Mesenchymal stem cell (in vitro differentiated cells and primary cell): ENCODE data around the gene TTC8.

ENCODE experiments used
- DNase-seq: peaks from one replicate; pipeline ENCODE4 v3.0.0-alpha.2; 2013
- H2AFZ ChIP-seq: one replicate; pipeline ENCODE4 v1.6.1; 2013; ENCODE audit warnings: low read depth, mild to moderate bottlenecking, control low read depth, inconsistent platforms, low read length, moderate library complexity
- H2AK5ac ChIP-seq: 2 replicates; pipeline ENCODE4 v1.6.1; 2013; ENCODE audit warnings: low read length, moderate library complexity, mild to moderate bottlenecking, inconsistent platforms; ENCODE audit not compliant: severe bottlenecking
- H2BK120ac ChIP-seq: one replicate; pipeline ENCODE4 v1.6.1; 2013; ENCODE audit warnings: low read depth, mild to moderate bottlenecking, inconsistent platforms, low read length, moderate library complexity
- H2BK12ac ChIP-seq, 2 experiments: one replicate each; pipeline ENCODE4 v1.6.1; 2013; ENCODE audit warnings: inconsistent platforms in 2 of 2, low read length in 2 of 2, mild to moderate bottlenecking in 2 of 2, moderate library complexity in 2 of 2, control low read depth in 1 of 2
- H2BK15ac ChIP-seq: one replicate; pipeline ENCODE4 v1.6.1; 2013; ENCODE audit warnings: mild to moderate bottlenecking, low read depth, inconsistent platforms; ENCODE audit not compliant: poor library complexity, severe bottlenecking
- H2BK5ac ChIP-seq: 2 replicates; pipeline ENCODE4 v1.6.1; 2013; ENCODE audit warnings: low read depth, mild to moderate bottlenecking, low read length, control low read depth, inconsistent platforms; ENCODE audit not compliant: poor library complexity, severe bottlenecking
- H3K14ac ChIP-seq, 2 experiments: one replicate each; pipeline ENCODE4 v1.6.1; 2013; ENCODE audit warnings: inconsistent platforms in 2 of 2, low read length in 2 of 2, control low read depth in 1 of 2, mild to moderate bottlenecking in 1 of 2, moderate library complexity in 1 of 2
- H3K18ac ChIP-seq, 2 experiments: one replicate each; pipeline ENCODE4 v1.6.1; 2013; ENCODE audit warnings: inconsistent platforms in 2 of 2, low read length in 2 of 2, control low read depth in 1 of 2, low read depth in 1 of 2, mild to moderate bottlenecking in 1 of 2
- H3K23ac ChIP-seq, 2 experiments: one replicate each; pipeline ENCODE4 v1.6.1; 2013; ENCODE audit warnings: inconsistent platforms in 2 of 2, low read length in 2 of 2, mild to moderate bottlenecking in 2 of 2, moderate library complexity in 2 of 2, control low read depth in 1 of 2
- H3K27ac ChIP-seq: 2 replicates; pipeline ENCODE4 v1.5.1; 2013; ENCODE audit warnings: mild to moderate bottlenecking, moderate library complexity, low read length, control low read depth, inconsistent platforms; ENCODE audit not compliant: poor library complexity, severe bottlenecking
- H3K27me3 ChIP-seq, 2 experiments: 2 replicates each; pipeline versions ENCODE4 v1.6.1 to v1.7.0; 2013; ENCODE audit warnings: low read length in 2 of 2, mild to moderate bottlenecking in 2 of 2, moderate library complexity in 2 of 2, control low read depth in 1 of 2, inconsistent platforms in 1 of 2; ENCODE audit not compliant: control insufficient read depth in 1 of 2, insufficient read depth in 1 of 2
- H3K36me3 ChIP-seq, 2 experiments: 2 replicates each; pipeline versions ENCODE4 v1.6.1 to v1.7.0; 2013; ENCODE audit warnings: low read length in 2 of 2, control low read depth in 1 of 2, inconsistent platforms in 1 of 2, low read depth in 1 of 2, mild to moderate bottlenecking in 1 of 2; ENCODE audit not compliant: insufficient read depth in 2 of 2, control insufficient read depth in 1 of 2
- H3K4ac ChIP-seq, 2 experiments: one replicate each; pipeline ENCODE4 v1.6.1; 2013; ENCODE audit warnings: inconsistent platforms in 2 of 2, low read length in 2 of 2, mild to moderate bottlenecking in 2 of 2, moderate library complexity in 2 of 2, control low read depth in 1 of 2, low read depth in 1 of 2
- H3K4me1 ChIP-seq: 2 replicates; pipeline ENCODE4 v1.6.1; 2013; ENCODE audit warnings: low read depth, low read length, control low read depth; ENCODE audit not compliant: control insufficient read depth, insufficient read depth
- H3K4me2 ChIP-seq: 2 replicates; pipeline ENCODE4 v1.6.1; 2013; ENCODE audit warnings: low read length, mild to moderate bottlenecking, inconsistent platforms; ENCODE audit not compliant: poor library complexity, severe bottlenecking
- H3K4me3 ChIP-seq, 2 experiments: 2 replicates each; pipeline versions ENCODE4 v1.5.1 to v1.7.0; 2013; ENCODE audit warnings: low read length in 2 of 2, mild to moderate bottlenecking in 2 of 2, control low read depth in 1 of 2, low read depth in 1 of 2; ENCODE audit not compliant: insufficient read depth in 1 of 2
- H3K79me1 ChIP-seq: replicated peaks from 2 replicates; pipeline ENCODE4 v1.6.1; 2013; ENCODE audit warnings: mild to moderate bottlenecking, control low read depth, low read length, inconsistent platforms; ENCODE audit not compliant: poor library complexity, severe bottlenecking
- H3K9ac ChIP-seq: 2 replicates; pipeline ENCODE4 v1.7.0; 2013; ENCODE audit warnings: mild to moderate bottlenecking, low read length, moderate library complexity
- H3K9me3 ChIP-seq: 2 replicates; pipeline ENCODE4 v1.7.0; 2013; ENCODE audit warnings: mild to moderate bottlenecking, low read length; ENCODE audit not compliant: control insufficient read depth
- H4K8ac ChIP-seq: one replicate; pipeline ENCODE4 v1.6.1; 2013; ENCODE audit warnings: inconsistent platforms, mild to moderate bottlenecking, low read length, moderate library complexity
- H4K91ac ChIP-seq: one replicate; pipeline ENCODE4 v1.6.1; 2013; ENCODE audit warnings: mild to moderate bottlenecking, low read length, inconsistent platforms
- WGBS: methylation state at CpG from one replicate; pipeline ENCODE4 v1.1.7; 2013; ENCODE audit warnings: mixed read lengths; 5-methylcytosine and 5-hydroxymethylcytosine counted together

The TTC8 gene

DNA sequence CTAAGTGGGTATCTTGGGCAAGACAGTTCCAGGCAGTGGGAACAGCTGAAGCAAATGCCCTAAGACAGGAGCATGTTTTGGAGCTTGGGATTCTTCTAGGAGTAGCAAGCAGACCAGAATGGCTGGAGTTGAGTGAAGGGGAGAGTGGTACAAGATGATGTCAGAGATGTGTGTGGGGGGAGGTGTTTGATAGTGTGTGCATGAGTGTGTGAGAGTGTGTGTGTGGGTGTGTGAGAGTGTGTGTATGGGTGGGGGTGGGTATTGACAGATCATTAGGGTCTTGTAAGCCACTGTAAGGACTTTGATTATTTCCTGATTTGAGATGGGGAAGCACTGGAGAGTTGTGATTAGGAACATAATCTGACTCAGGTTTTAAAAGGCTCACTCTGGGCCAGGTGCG, 78.4 kb downstream of the TTC8 start:
- Histone ChIP-seq H2AK5ac (no peak overlapping the region), H3K9me3 (peaks cover 6% of the 10 kb centered on the region), H2AFZ (no peak overlapping the region), H3K4ac (no peak overlapping the region), H3K36me3 (no peaks in the 10 kb centered on the region), H3K27ac (no peak overlapping the region), H3K14ac (no peak overlapping the region), H3K18ac (no peak overlapping the region), H2BK5ac (no peak overlapping the region), H2BK15ac (no peak overlapping the region), H4K91ac (no peak overlapping the region), H3K9ac (no peak overlapping the region), H4K8ac (no peak overlapping the region), H2BK12ac (no peak overlapping the region), H3K79me1 (no peaks in the 10 kb centered on the region), H3K4me2 (no peak overlapping the region), H3K4me3 (no peak overlapping the region), H3K27me3 (peaks cover 0 to 9% of the 10 kb centered on the region in 2 experiments), H2BK120ac (no peak overlapping the region), H3K4me1 (no peaks in the 10 kb centered on the region), H3K23ac (no peak overlapping the region)
- 100% methylated on average over 1 of the region's 1 CpG for WGBS
- no peak for DNase-seq

DNA sequence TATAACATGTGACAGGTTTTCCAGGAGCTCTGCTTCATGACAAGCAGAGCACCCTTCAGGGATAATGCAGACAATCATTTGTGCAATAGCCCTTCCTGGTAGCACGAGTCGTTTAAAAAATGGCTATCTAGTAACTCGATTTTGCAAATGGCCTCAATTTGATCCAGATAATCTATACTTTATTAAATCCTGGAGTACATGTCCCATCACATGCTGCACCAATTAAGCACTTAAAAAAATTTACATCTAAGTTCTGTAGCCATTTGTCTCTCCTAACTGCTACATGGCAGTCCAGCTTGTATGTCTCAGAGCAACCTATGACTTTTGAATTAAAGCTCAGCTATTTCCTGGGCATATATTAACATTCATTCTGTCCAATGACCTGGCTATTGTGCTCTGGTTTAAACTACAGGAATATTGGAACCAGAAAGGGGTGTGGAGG, 79.8 kb downstream of the TTC8 start:
- DNase-seq = no peak
- H3K18ac ChIP-seq = no peak overlapping the region

DNA sequence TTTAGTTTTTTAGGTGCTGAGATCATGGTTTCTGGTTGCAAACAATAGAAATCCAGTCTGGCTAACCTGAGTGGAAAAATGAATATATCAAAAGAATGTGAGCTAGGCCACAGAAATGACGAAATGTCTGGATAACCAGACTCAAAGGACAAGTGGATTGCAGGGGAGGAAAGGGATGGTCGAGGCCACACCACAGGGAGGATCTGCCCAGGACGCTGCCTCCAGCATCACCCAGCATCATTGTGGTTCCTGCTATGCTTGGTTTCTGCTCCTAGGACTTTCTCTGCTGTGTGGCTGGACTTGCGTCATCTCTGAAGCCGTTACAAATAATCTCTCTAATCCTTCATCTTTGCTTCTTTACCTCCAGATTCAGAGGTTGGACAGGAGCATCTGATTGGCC, 80.4 kb downstream of the TTC8 start:
- no peak overlapping the region for H3K14ac ChIP-seq
- no peak overlapping the region for H3K23ac ChIP-seq
- H3K36me3 ChIP-seq = no peaks in the 10 kb centered on the region
- H2BK5ac ChIP-seq = no peak overlapping the region
- no peak overlapping the region for H2AFZ ChIP-seq
- H4K91ac ChIP-seq = no peak overlapping the region
- H3K4ac ChIP-seq = no peak overlapping the region
- no peak overlapping the region for H2AK5ac ChIP-seq
- no peak overlapping the region for H3K18ac ChIP-seq
- H3K4me3 ChIP-seq = no peak overlapping the region
- 78% methylated on average over 5 of the region's 5 CpGs for WGBS
- no peak for DNase-seq
- no peak overlapping the region for H2BK120ac ChIP-seq
- no peak overlapping the region for H3K27ac ChIP-seq
- H3K4me2 ChIP-seq = no peak overlapping the region
- H3K9ac ChIP-seq = no peak overlapping the region
- peaks cover 12% of the 10 kb centered on the region for H3K9me3 ChIP-seq
- no peaks in the 10 kb centered on the region for H3K4me1 ChIP-seq
- no peak overlapping the region for H2BK12ac ChIP-seq
- no peak overlapping the region for H4K8ac ChIP-seq
- no peak overlapping the region for H2BK15ac ChIP-seq
- H3K27me3 ChIP-seq = peaks cover 0 to 9% of the 10 kb centered on the region in 2 experiments
- no peaks in the 10 kb centered on the region for H3K79me1 ChIP-seq

More for the DNA sequence above, 79.8 kb downstream of the TTC8 start:
- H2BK15ac ChIP-seq = no peak overlapping the region
- H3K23ac ChIP-seq = no peak overlapping the region
- H3K79me1 ChIP-seq = no peaks in the 10 kb centered on the region
- no peaks in the 10 kb centered on the region for H3K36me3 ChIP-seq
- WGBS = 82% methylated on average over 3 of the region's 3 CpGs
- no peak overlapping the region for H2AK5ac ChIP-seq
- H4K8ac ChIP-seq = no peak overlapping the region
- H3K27ac ChIP-seq = no peak overlapping the region
- peaks cover 0 to 9% of the 10 kb centered on the region in 2 experiments for H3K27me3 ChIP-seq
- no peak overlapping the region for H2BK12ac ChIP-seq
- H3K14ac ChIP-seq = no peak overlapping the region
- no peak overlapping the region for H4K91ac ChIP-seq
- H3K9me3 ChIP-seq = peaks cover 12% of the 10 kb centered on the region
- H3K4me1 ChIP-seq = no peaks in the 10 kb centered on the region
- no peak overlapping the region for H2BK5ac ChIP-seq
- no peak overlapping the region for H3K4ac ChIP-seq
- H3K9ac ChIP-seq = no peak overlapping the region
- no peak overlapping the region for H2BK120ac ChIP-seq
- H3K4me3 ChIP-seq = no peak overlapping the region
- no peak overlapping the region for H3K4me2 ChIP-seq
- H2AFZ ChIP-seq = no peak overlapping the region

DNA sequence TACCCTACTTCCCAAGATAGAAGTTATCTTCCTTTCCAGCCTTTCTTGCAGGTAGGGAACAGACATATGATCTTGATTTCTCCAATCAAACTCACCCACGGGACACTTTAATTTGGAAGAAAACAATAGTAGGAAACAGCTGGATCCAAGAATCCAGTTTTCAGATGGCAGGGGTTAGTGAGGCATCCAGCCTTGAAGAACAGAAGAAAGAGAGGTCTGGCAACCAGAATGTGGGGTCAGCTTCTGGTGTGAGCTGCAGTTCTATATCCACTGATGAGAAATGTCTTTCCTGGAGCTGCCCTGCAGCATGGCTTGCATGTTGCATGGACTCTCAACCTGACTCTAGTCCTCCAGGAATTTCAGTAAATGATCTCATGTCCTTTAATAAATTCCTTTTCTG, 83.8 kb downstream of the TTC8 start:
- Histone ChIP-seq H3K27me3 (no peaks in the 10 kb centered on the region), H3K4ac (no peak overlapping the region), H3K36me3 (no peaks in the 10 kb centered on the region), H3K27ac (no peak overlapping the region), H3K79me1 (no peaks in the 10 kb centered on the region), H3K23ac (no peak overlapping the region), H3K14ac (no peak overlapping the region), H3K4me1 (no peaks in the 10 kb centered on the region), H3K18ac (no peak overlapping the region), H3K4me3 (no peak overlapping the region), H2AK5ac (no peak overlapping the region), H4K91ac (no peak overlapping the region), H2BK15ac (no peak overlapping the region), H2BK5ac (no peak overlapping the region), H3K4me2 (no peak overlapping the region), H2BK12ac (no peak overlapping the region), H3K9ac (no peak overlapping the region), H3K9me3 (peaks cover 12% of the 10 kb centered on the region), H4K8ac (no peak overlapping the region), H2BK120ac (no peak overlapping the region), H2AFZ (no peak overlapping the region)
- no peak for DNase-seq
- 73% methylated on average over 1 of the region's 1 CpG for WGBS
